HTR-8/SVneo (cell line): ENCODE data around the gene P3H3.
"Not testable (repeated sequence)": the region's sequence is repeated elsewhere in the genome, so short reads cannot be mapped to it uniquely, and the experiment has no call there.

Experiments
- DNase-seq: peaks from one replicate; pipeline ENCODE4 v3.0.0; 2011; ENCODE audit warnings: low spot score, mixed read lengths; ENCODE audit not compliant: insufficient read length
- FAIRE-seq: peaks from 2 replicates; lab custom pipeline; 2011; peaks lifted over from hg19 to GRCh38; lab: Jason Lieb, UNC

Gene P3H3

GRCh38 chr12:6874015-6874368 lies 45.8 kb downstream of the P3H3 start:
- FAIRE-seq, result not testable (repeated sequence)

DNA sequence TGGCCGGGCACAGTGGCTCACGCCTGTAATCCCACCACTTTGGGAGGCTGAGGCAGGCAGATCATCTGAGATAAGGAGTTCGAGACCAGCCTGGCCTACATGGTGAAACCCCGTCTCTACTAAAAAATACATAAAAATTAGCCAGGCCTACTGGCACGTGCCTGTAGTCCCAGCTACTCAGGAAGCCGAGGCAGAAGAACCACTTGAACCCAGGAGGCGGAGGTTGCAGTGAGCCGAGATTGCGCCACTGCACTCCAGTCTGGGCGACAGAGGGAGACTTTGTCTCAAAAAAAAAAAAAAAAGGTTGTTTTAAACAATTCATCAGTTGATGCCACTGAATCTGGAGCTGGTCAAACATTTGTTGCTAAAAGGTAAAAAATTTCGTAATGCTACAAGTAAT lies 51.6 kb downstream of the P3H3 start:
- FAIRE-seq, DNase-seq: not testable (repeated sequence)

More at GRCh38 chr12:6874015-6874368, 45.8 kb downstream of the P3H3 start:
- DNase-seq, result not testable (repeated sequence)

GRCh38 chr12:6883252-6883651 lies 55.0 kb downstream of the P3H3 start:
- no peak for FAIRE-seq
- no peak for DNase-seq

GRCh38 chr12:6883683-6884082 lies 55.5 kb downstream of the P3H3 start:
- no peak for DNase-seq
- FAIRE-seq, result no peak

GRCh38 chr12:6884539-6884938 lies 56.3 kb downstream of the P3H3 start:
- no peak for DNase-seq
- no peak for FAIRE-seq

DNA sequence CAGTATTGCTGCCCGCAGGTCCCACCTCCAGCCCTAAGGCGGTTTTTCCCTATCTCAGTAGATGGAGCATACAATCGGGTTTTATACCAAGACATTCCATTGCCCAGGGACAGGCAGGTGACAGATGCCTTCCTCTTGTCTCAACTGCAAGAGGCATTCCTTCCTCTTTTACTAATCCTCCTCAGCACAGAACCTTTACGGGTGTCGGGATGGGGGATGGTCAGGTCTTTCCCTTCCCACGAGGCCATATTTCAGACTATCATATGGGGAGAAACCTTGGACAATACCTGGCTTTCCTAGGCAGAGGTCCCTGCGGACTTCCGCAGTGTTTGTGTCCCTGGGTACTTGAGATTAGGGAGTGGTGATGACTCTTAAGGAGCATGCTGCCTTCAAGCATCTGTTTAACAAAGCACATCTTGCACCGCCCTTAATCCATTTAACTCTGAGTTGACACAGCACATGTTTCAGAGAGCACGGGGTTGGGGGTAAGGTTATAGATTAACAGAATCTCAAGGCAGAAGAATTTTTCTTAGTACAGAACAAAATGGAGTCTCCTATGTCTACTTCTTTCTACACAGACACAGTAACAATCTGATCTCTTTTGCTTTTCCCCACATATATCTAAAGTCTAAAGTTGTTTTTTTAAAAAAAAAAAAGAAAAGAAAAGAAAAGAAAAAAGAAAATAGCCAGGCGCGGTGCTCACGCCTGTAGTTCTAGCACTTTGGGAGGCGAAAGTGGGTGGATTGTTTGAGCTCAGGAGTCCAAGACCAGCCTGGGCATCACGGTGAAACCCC lies 58.2 kb downstream of the P3H3 start:
- DNase-seq, FAIRE-seq: not testable (repeated sequence)

GRCh38 chr12:6887460-6887859 lies 59.3 kb downstream of the P3H3 start:
- FAIRE-seq, result no peak
- DNase-seq, result no peak

- no peak for FAIRE-seq
- DNase-seq, result no peak
These were observed 60.2 kb downstream of the P3H3 start for GRCh38 chr12:6888360-6888759.

- not testable (repeated sequence) for FAIRE-seq, DNase-seq
These were observed 60.6 kb downstream of the P3H3 start for GRCh38 chr12:6888794-6889193.
